ENCODE measurements around the gene SUSD1.

DNA sequence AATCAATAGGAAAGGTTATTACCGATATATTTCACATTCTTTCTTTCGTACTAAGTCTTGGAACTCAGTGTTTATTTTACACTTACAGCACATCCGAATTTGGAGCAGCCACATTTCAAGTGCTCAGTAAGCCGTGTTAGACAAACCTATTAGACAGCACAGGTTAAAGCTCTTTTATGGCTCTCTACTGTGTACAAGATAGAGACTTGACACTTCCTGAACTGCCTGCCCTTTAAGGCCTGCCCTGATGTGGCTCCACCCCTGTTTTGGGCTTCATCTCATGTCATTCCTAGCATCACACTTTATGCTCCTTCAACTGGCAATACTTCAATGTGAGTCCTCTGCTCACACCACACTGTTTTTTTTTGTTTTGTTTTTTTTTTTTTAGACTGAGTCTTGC lies 23.5 kb upstream of the SUSD1 start:
- no peak for TF ChIP-seq ZNF202 (tag by site-specific recombination; IDR thresholded peaks at IDR 0.05; ENCODE audit: borderline replicate concordance)
- no peak for TF ChIP-seq ATF2 (tag by site-specific recombination; IDR thresholded peaks at IDR 0.05; ENCODE audit: low read depth)
- TF ChIP-seq ZNF76 (tag by site-specific recombination; IDR thresholded peaks at IDR 0.05; ENCODE audit: borderline replicate concordance, low read depth): no peak
- TF ChIP-seq CTCF (tag by site-specific recombination; IDR thresholded peaks at IDR 0.05): no peak

Measured in HEK293 (cell line).